Spinal cord (tissue), 10 donors: ENCODE measurements around the gene TCAP. TPM values are rescaled to one million over a fixed set of nuclear protein-coding genes. Genes with fewer than 3 reads are reported as not detected.
A peak's percentile ranks its signal among the peaks of the same experiment; 100 is the strongest.

Experiments used
- DNase-seq, 6 donors: peaks; one replicate each; pipeline versions ENCODE4 v3.0.0 to v3.0.0-alpha.2; 2013 to 2015; ENCODE audit warnings: low spot score in 6 of 6, low read depth in 4 of 6
- H3K27ac ChIP-seq: one replicate; pipeline ENCODE4 v1.5.1; 2013; ENCODE audit warnings: low read depth, low read length, control low read depth
- H3K27me3 ChIP-seq: one replicate; pipeline ENCODE4 v1.6.1; 2013; ENCODE audit warnings: low read length; ENCODE audit not compliant: control insufficient read depth, insufficient read depth
- H3K36me3 ChIP-seq: one replicate; pipeline ENCODE4 v1.6.1; 2013; ENCODE audit warnings: low read length; ENCODE audit not compliant: control insufficient read depth, insufficient read depth
- H3K4me1 ChIP-seq: one replicate; pipeline ENCODE4 v1.6.1; 2013; ENCODE audit warnings: low read length; ENCODE audit not compliant: control insufficient read depth, insufficient read depth
- H3K4me3 ChIP-seq: one replicate; pipeline ENCODE4 v1.5.1; 2013; ENCODE audit warnings: low read depth, low read length, control low read depth
- H3K9me3 ChIP-seq: one replicate; pipeline ENCODE4 v1.6.1; 2013; ENCODE audit warnings: low read length; ENCODE audit not compliant: control insufficient read depth, insufficient read depth
- WGBS: methylation state at CpG from one replicate; pipeline ENCODE4 v1.1.5; 2013; ENCODE audit warnings: missing lambda C conversion rate; ENCODE audit not compliant: insufficient coverage; 5-methylcytosine and 5-hydroxymethylcytosine counted together
- polyA plus RNA-seq, 2 donors: library from polyadenylated mRNA; unstranded; fragments of 120-200 nt; gene quantifications; one replicate each; pipeline ENCODE4 v1.2.1, GENCODE V29; 2013; ENCODE audit not compliant: insufficient read length in 2 of 2
- total RNA-seq, 2 donors: library from RNA; depleted of rRNA in 1 of 2; stranded (reverse); fragments of 120-200 nt in 1 of 2; fragments of >200 nt in 1 of 2; gene quantifications; one replicate each; pipeline versions ENCODE4 v1.2.3 to v1.2.4, GENCODE V29; 2013 to 2014
- donor health status: healthy.

TCAP gene
- total and polyA plus RNA-seq, 4 donors, result 0.30 to 6.0 (median 3.3) TPM

DNA sequence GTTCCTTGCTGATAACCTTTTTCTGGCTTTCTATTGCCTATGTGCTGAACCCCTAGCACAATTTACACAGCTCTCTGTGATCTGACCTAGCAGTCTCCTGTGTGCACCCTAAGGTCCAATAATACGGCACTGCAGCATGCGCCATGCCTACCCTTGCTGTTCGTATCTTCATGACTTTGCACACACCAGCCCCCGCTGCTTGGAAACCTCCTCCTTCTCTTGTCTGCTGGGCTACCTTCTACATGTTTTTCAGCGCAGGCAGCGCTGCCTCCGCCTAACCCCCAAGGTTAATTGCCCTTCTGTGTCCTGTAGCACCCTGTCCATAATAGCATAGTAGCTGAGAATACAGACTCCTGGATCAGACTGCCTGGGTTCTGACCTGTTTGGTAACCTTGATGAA lies 26.8 kb upstream of the TCAP start:
- no peak for DNase-seq
- H3K27ac ChIP-seq, result no peak overlapping the region

GRCh38 chr17:39639043-39639442 lies 26.1 kb upstream of the TCAP start:
- H3K36me3 ChIP-seq, result peaks cover 3% of the 10 kb centered on the region
- no peak for DNase-seq
- no peaks in the 10 kb centered on the region for H3K27me3 ChIP-seq
- no peak overlapping the region for H3K27ac ChIP-seq
- no peaks in the 10 kb centered on the region for H3K9me3 ChIP-seq
- peaks cover 44% of the 10 kb centered on the region for H3K4me1 ChIP-seq
- no peak overlapping the region for H3K4me3 ChIP-seq
- 61% methylated on average over 2 of the region's 2 CpGs for WGBS

More for the DNA sequence above, 26.8 kb upstream of the TCAP start:
- 88% methylated on average over 6 of the region's 7 CpGs for WGBS
- Histone ChIP-seq H3K9me3 (no peaks in the 10 kb centered on the region), H3K4me3 (peak overlapping the region; percentile 83), H3K4me1 (peaks cover 51% of the 10 kb centered on the region), H3K27me3 (no peaks in the 10 kb centered on the region), H3K36me3 (peaks cover 3% of the 10 kb centered on the region)

DNA sequence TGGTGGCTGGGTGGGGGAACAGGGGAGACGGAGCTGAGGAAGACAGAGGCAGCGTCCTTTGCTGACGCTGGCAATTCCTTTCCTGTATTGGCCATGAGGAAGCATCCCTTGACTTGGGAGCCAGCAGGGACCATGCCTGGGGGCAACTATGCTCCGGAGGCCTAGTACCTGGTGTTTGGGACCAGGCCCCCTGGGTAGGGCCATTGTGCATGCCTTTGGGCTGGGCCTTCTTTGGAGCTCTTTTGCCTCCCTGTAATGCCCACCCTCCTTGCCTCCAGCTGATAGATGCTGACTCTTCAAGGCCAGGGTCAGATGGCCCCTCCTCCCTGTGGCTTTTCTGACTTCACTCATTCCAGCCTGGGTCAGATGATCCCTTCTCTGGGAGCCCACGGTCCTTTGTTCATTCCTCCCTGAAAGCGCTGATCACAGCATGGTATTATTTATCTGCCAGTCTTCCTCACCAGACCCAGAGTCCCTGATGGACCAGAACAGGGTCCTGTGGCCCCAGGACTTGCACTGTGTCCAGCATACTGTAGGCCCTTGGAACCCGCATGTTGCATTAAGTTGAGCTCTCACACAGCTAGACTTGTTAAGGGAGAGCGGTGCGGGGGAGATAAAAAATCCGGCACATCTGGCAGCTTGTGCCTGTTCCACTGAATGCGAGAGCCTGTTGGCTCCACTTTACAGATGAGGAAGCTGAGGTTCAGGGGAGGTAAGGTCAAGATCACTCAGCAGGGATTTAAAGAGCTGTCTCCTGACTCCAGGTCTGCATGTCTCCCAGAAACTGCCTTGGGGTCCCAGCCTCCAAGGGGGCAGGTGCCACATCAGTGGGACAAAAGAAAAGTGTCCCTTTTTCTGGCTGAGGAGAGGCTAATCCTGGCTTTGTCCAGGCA lies 25.3 kb upstream of the TCAP start:
- no peak overlapping the region for H3K4me3 ChIP-seq
- peaks cover 36% of the 10 kb centered on the region for H3K4me1 ChIP-seq
- DNase-seq, result no peak
- H3K9me3 ChIP-seq, result no peaks in the 10 kb centered on the region
- H3K27ac ChIP-seq, result no peak overlapping the region
- WGBS, result 82% methylated on average over 11 of the region's 11 CpGs
- H3K36me3 ChIP-seq, result peaks cover 5% of the 10 kb centered on the region
- no peaks in the 10 kb centered on the region for H3K27me3 ChIP-seq

- peaks cover 38% of the 10 kb centered on the region for H3K4me1 ChIP-seq
- no peaks in the 10 kb centered on the region for H3K9me3 ChIP-seq
- H3K4me3 ChIP-seq, result no peak overlapping the region
- peaks cover 3% of the 10 kb centered on the region for H3K36me3 ChIP-seq
- no peaks in the 10 kb centered on the region for H3K27me3 ChIP-seq
- no peak for DNase-seq
- WGBS, result 52% methylated on average over 3 of the region's 4 CpGs
- no peak overlapping the region for H3K27ac ChIP-seq
Measured at GRCh38 chr17:39640591-39641031, 24.5 kb upstream of the TCAP start.

DNA sequence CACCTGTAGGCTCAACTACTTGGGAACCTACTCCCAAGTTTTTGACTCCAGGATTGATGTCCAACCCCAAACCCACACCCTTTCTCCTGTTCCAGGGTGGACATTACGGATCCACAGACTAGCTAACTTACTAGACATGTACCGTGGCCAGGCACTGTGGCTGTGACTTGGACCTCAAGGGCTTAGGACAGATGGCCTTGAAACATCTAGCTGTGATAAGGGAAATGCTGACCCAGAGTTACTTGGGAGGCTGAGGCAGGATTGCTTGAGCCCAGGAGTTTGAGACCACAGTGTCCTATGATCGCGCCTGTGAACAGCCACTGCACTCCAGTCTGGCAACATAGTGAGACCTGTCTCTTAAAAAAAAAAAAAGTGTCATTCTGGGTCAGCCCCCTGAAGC lies 24.1 kb upstream of the TCAP start:
- no peak overlapping the region for H3K4me3 ChIP-seq
- H3K27ac ChIP-seq, result no peak overlapping the region
- peaks cover 38% of the 10 kb centered on the region for H3K4me1 ChIP-seq
- 98% methylated on average over 4 of the region's 4 CpGs for WGBS
- H3K36me3 ChIP-seq, result peaks cover 2% of the 10 kb centered on the region
- DNase-seq, result no peak
- no peaks in the 10 kb centered on the region for H3K27me3 ChIP-seq
- H3K9me3 ChIP-seq, result no peaks in the 10 kb centered on the region

- H3K27ac ChIP-seq, result no peak overlapping the region
- H3K9me3 ChIP-seq, result no peaks in the 10 kb centered on the region
- H3K4me1 ChIP-seq, result peaks cover 31% of the 10 kb centered on the region
- no peak for DNase-seq
- peaks cover 2% of the 10 kb centered on the region for H3K36me3 ChIP-seq
- H3K27me3 ChIP-seq, result no peaks in the 10 kb centered on the region
- no peak overlapping the region for H3K4me3 ChIP-seq
- WGBS, result 73% methylated on average over 2 of the region's 7 CpGs
Measured at GRCh38 chr17:39641883-39642282, 23.3 kb upstream of the TCAP start.

GRCh38 chr17:39642291-39643074 lies 22.7 kb upstream of the TCAP start:
- Histone ChIP-seq H3K9me3 (no peaks in the 10 kb centered on the region), H3K4me1 (peaks cover 31% of the 10 kb centered on the region), H3K4me3 (no peak overlapping the region), H3K36me3 (peaks cover 2% of the 10 kb centered on the region), H3K27me3 (no peaks in the 10 kb centered on the region), H3K27ac (no peak overlapping the region)
- no peak for DNase-seq
- 84% methylated on average over 9 of the region's 9 CpGs for WGBS

DNA sequence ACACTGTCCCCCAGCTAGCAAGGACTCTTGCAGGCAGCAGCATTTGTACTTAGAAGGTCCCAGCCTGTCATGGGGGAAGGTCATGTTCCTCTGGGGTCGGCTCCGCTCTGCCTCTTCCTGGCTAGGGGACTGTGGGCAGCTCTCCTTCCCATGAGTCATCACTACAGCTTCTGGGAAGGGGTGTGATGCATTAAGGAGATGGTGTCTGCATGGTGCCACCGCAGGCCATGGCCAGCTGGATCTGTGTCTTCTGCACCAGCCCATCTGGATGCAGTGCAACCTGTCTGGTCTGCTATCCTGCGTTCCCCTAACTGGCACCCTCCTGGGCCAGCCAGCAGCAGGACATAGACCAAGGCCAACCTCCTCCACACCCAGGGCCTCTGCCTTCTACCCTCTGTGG lies 21.9 kb upstream of the TCAP start:
- Histone ChIP-seq H3K27me3 (no peaks in the 10 kb centered on the region), H3K4me3 (no peak overlapping the region), H3K4me1 (peaks cover 24% of the 10 kb centered on the region), H3K9me3 (no peaks in the 10 kb centered on the region), H3K27ac (no peak overlapping the region), H3K36me3 (peaks cover 2% of the 10 kb centered on the region)
- WGBS, result 95% methylated on average over 4 of the region's 4 CpGs
- DNase-seq, result no peak

DNA sequence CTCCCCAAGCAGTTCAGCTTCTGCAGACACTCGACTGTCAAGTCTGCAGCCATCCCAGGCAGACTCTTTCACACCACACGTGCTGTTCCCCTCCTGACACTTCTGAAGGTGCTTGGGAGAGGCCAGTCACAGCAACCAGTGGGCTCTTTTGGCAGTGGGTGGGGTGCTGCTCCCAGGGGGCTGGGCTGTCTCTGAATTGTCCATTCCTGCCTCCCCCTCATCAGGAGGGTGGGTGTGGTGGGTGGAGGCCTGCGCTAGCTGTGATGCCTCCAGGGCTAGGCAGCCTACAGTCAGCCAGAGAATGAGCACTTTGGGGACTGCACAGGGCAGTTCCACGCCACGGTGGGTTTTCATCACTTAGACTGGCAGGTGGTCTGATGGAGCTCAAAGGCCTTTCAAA lies 17.9 kb upstream of the TCAP start:
- WGBS, result 59% methylated on average over 4 of the region's 5 CpGs
- no peak overlapping the region for H3K4me3 ChIP-seq

More for the DNA sequence above, 17.9 kb upstream of the TCAP start:
- Histone ChIP-seq H3K9me3 (no peaks in the 10 kb centered on the region), H3K27ac (no peak overlapping the region), H3K27me3 (no peaks in the 10 kb centered on the region), H3K4me1 (peaks cover 22% of the 10 kb centered on the region), H3K36me3 (peaks cover 12% of the 10 kb centered on the region)
- DNase-seq, result no peak
